K562 (cell line): ENCODE data around the gene OPCML. TPM values are rescaled to one million over a fixed set of nuclear protein-coding genes. Genes with fewer than 3 reads are reported as not detected.

Experiments
- ATAC-seq: fragments of 200-7000 bp; cut with Tn5 transposase; 3 replicates; pipeline ENCODE4 v1.9.1; 2020; ENCODE audit warnings: moderate library complexity
- BruUV-seq: library from RNA; stranded (reverse); fragments of 400-500 nt; replicated peaks from 2 replicates; lab custom pipeline; 2021; lab: Mats Ljungman, UMichigan
- CTCF ChIA-PET: fragments of 300-600 bp; formaldehyde crosslinking; extraction: SDS; loops from one replicate; lab custom pipeline; 2021; ENCODE audit warnings: low intra/inter-chr PET ratio; lab: Yijun Ruan, JAX
- POLR2A ChIA-PET: fragments of 300-600, 350-650 bp; sonication (Branson Sonifier 250); formaldehyde crosslinking; extraction: SDS; loops from one replicate; lab custom pipeline; 2021; ENCODE audit warnings: antibody characterized with exemption, inconsistent platforms; lab: Yijun Ruan, JAX
- DNase-seq, 4 experiments: peaks; one replicate each; pipeline versions ENCODE4 v3.0.0 to v3.0.0-alpha.2; 2011 to 2018; ENCODE audit warnings: low spot score in 3 of 4, mixed read lengths in 3 of 4; ENCODE audit errors: extremely low read depth in 1 of 4
- FAIRE-seq: peaks from 2 replicates; lab custom pipeline; 2011; peaks lifted over from hg19 to GRCh38; lab: Jason Lieb, UNC
- H2AFZ ChIP-seq: 2 replicates; pipeline ENCODE4 v1.6.0; 2011; ENCODE audit warnings: low read depth, low read length, control low read depth, inconsistent platforms
- H3K27ac ChIP-seq: fragments of 200-600 bp; 3 replicates; pipeline ENCODE4 v1.8.0; 2011; ENCODE audit warnings: low read depth, mild to moderate bottlenecking, control low read depth, inconsistent platforms, low read length, moderate library complexity, mixed read lengths; ENCODE audit errors: extremely low read depth
- H3K27me3 ChIP-seq, 2 experiments: fragments of 300-600 bp in 1 of 2; 2 replicates in 1 of 2; 3 replicates in 1 of 2; pipeline versions ENCODE4 v1.6.0 to v1.8.0; 2011; ENCODE audit warnings: inconsistent platforms in 2 of 2, low read length in 2 of 2, mild to moderate bottlenecking in 1 of 2, mixed read lengths in 1 of 2, moderate library complexity in 1 of 2; ENCODE audit not compliant: control insufficient read depth in 2 of 2, insufficient read depth in 2 of 2
- H3K36me3 ChIP-seq: fragments of 300-600 bp; 3 replicates; pipeline ENCODE4 v1.8.0; 2011; ENCODE audit warnings: mild to moderate bottlenecking, low read length, inconsistent platforms; ENCODE audit not compliant: control insufficient read depth, insufficient read depth
- H3K4me1 ChIP-seq, 2 experiments: fragments of 200-600 bp in 1 of 2; replicated peaks in 1 of 2; 2 replicates in 1 of 2; 3 replicates in 1 of 2; pipeline versions ENCODE4 v1.5.1 to v1.8.0; 2011; ENCODE audit warnings: inconsistent platforms in 2 of 2, low read length in 2 of 2, mild to moderate bottlenecking in 1 of 2, mixed read lengths in 1 of 2, moderate library complexity in 1 of 2; ENCODE audit not compliant: control insufficient read depth in 2 of 2, insufficient read depth in 2 of 2
- H3K4me2 ChIP-seq: 2 replicates; pipeline ENCODE4 v1.6.1; 2011; ENCODE audit warnings: low read length, control low read depth, inconsistent platforms, mixed read lengths; ENCODE audit not compliant: insufficient read depth
- H3K4me3 ChIP-seq: fragments of 200-600 bp; sonication (generic), shearing (Covaris generic); 2 replicates; pipeline ENCODE4 v1.5.1; 2016; ENCODE audit warnings: control low read depth, inconsistent platforms
- H3K79me2 ChIP-seq: fragments of 200-600 bp; 3 replicates; pipeline ENCODE4 v1.8.0; 2011; ENCODE audit warnings: low read length, inconsistent platforms; ENCODE audit not compliant: control insufficient read depth, insufficient read depth
- H3K9ac ChIP-seq, 2 experiments: 2 replicates each; pipeline versions ENCODE4 v1.6.0 to v1.6.1; 2011; ENCODE audit warnings: low read depth in 2 of 2, low read length in 2 of 2, control low read depth in 1 of 2, inconsistent platforms in 1 of 2, mild to moderate bottlenecking in 1 of 2, mixed read lengths in 1 of 2; ENCODE audit not compliant: insufficient read depth in 1 of 2
- H3K9me1 ChIP-seq: one replicate; pipeline ENCODE4 v1.6.0; 2011; ENCODE audit warnings: inconsistent platforms, mild to moderate bottlenecking, low read length, moderate library complexity; ENCODE audit not compliant: control insufficient read depth, insufficient read depth
- H3K9me3 ChIP-seq: replicated peaks from 2 replicates; pipeline ENCODE4 v1.5.1; 2011; ENCODE audit warnings: low read depth, low read length, inconsistent platforms; ENCODE audit not compliant: control insufficient read depth, insufficient read depth
- H4K20me1 ChIP-seq: replicated peaks from 2 replicates; pipeline ENCODE4 v1.6.1; 2011; ENCODE audit warnings: low read length, inconsistent platforms, mixed read lengths; ENCODE audit not compliant: control insufficient read depth, insufficient read depth
- ARID4B ChIP-seq: sonication (generic); formaldehyde crosslinking; IDR thresholded peaks from 2 replicates; pipeline ENCODE4 v1.8.0; 2022; ENCODE audit warnings: mild to moderate bottlenecking, missing genetic modification reagents
- GABPB1 ChIP-seq: sonication (generic); formaldehyde crosslinking; IDR thresholded peaks from 2 replicates; pipeline ENCODE4 v1.8.0; 2022; ENCODE audit warnings: mild to moderate bottlenecking, missing genetic modification reagents
- HDAC6 ChIP-seq: IDR thresholded peaks from 2 replicates; pipeline ENCODE4 v1.6.1; 2012; ENCODE audit warnings: low read depth, mild to moderate bottlenecking, control low read depth, inconsistent platforms, low read length, moderate library complexity
- HMGN3 ChIP-seq: IDR thresholded peaks from 2 replicates; pipeline ENCODE4 v1.6.1; 2011; ENCODE audit warnings: borderline replicate concordance, low read depth, mild to moderate bottlenecking, mixed read lengths, low read length; ENCODE audit not compliant: insufficient read length; ENCODE audit errors: extremely low read depth
- HSF4 ChIP-seq: fragments of 250-450 bp; sonication (Bioruptor Pico); IDR thresholded peaks from 2 replicates; pipeline ENCODE4 v2.1.2; 2022; ENCODE audit warnings: mild to moderate bottlenecking, moderate library complexity, borderline replicate concordance
- MYBL2 ChIP-seq, 2 experiments: fragments of 450-650 bp in 1 of 2; sonication (generic) in 1 of 2; formaldehyde crosslinking in 1 of 2; IDR thresholded peaks; 2 replicates each; pipeline versions ENCODE4 v1.6.1 to v1.8.1; 2017 to 2022; ENCODE audit warnings: borderline replicate concordance in 1 of 2, inconsistent platforms in 1 of 2, low read depth in 1 of 2, mild to moderate bottlenecking in 1 of 2, missing genetic modification reagents in 1 of 2, moderate library complexity in 1 of 2
- NBN ChIP-seq: fragments of 450-650 bp; IDR thresholded peaks from 2 replicates; pipeline ENCODE4 v1.6.1; 2016; ENCODE audit warnings: low read depth, mild to moderate bottlenecking
- PHF8 ChIP-seq: fragments of 200-600 bp; sonication (generic); IDR thresholded peaks from 2 replicates; pipeline ENCODE4 v1.6.1; 2012; ENCODE audit warnings: mixed run types, mild to moderate bottlenecking, inconsistent platforms, low read length, moderate library complexity, borderline replicate concordance
- PRMT5 ChIP-seq: sonication (generic); formaldehyde crosslinking; IDR thresholded peaks from 2 replicates; pipeline ENCODE4 v1.5.0; 2020; ENCODE audit warnings: missing genetic modification reagents
- ZNF174 ChIP-seq: fragments of 250-450 bp; sonication (Bioruptor Pico); IDR thresholded peaks from 2 replicates; pipeline ENCODE4 v1.4.0; 2020; ENCODE audit warnings: mild to moderate bottlenecking
- ZNF184 ChIP-seq: sonication (generic); formaldehyde crosslinking; IDR thresholded peaks from 2 replicates; pipeline ENCODE4 v1.5.0; 2020; ENCODE audit warnings: missing genetic modification reagents
- ZNF232 ChIP-seq: sonication (generic); formaldehyde crosslinking; IDR thresholded peaks from 2 replicates; pipeline ENCODE4 v1.8.0; 2022; ENCODE audit warnings: mild to moderate bottlenecking, missing genetic modification reagents
- ZNF830 ChIP-seq: fragments of 250-450 bp; sonication (Bioruptor Pico); IDR thresholded peaks from 2 replicates; pipeline ENCODE4 v1.5.0; 2021; ENCODE audit warnings: mild to moderate bottlenecking
- WGBS: fragments of 100-300 bp; shearing (Covaris generic); methylation state at CpG from one replicate; pipeline ENCODE4 v1.1.6; 2016; ENCODE audit warnings: low coverage, mixed read lengths; ENCODE audit not compliant: insufficient coverage; ENCODE audit errors: missing lambda C conversion rate; 5-methylcytosine and 5-hydroxymethylcytosine counted together
- in situ Hi-C: fragments of 300-500 bp; cut with MboI; formaldehyde crosslinking; loops from 4 replicates; pipeline ENCODE4 v1.15.0; 2018; ENCODE audit warnings: inconsistent platforms, mixed read lengths
- intact Hi-C: fragments of 100-400 bp; cut with micrococcal nuclease; formaldehyde crosslinking; loops from 2 replicates; pipeline ENCODE4 v1.14.2; 2022
- polyA plus RNA-seq, 8 experiments: library from polyadenylated mRNA; depleted of rRNA in 4 of 8; stranded (reverse) in 5 of 8; unstranded in 3 of 8; fragments of >200 nt; fragmentation: Nextera tagmentation in 2 of 8; fragmentation: Illumina TruSeq in 1 of 8; extraction: Ambion mirVana in 2 of 8; extraction: Trizol in 1 of 8; gene quantifications; 2 replicates each; pipeline versions ENCODE4 v1.2.1 to v1.2.3, GENCODE V29; 2011 to 2014; ENCODE audit warnings: inconsistent platforms in 1 of 8, missing spikeins in 1 of 8
- total RNA-seq, 7 experiments: library from RNA; depleted of rRNA in 6 of 7; stranded (reverse); fragments of >200 nt in 6 of 7; fragmentation: Illumina TruSeq in 2 of 7; extraction: Trizol in 2 of 7; gene quantifications; 2 replicates each; pipeline versions ENCODE4 v1.2.1 to v1.2.3, GENCODE V29; 2011 to 2021; ENCODE audit warnings: low replicate concordance in 1 of 7
- TF ChIP-seq, protein P1 (sequence below): fragments of 450-650 bp; formaldehyde crosslinking; IDR thresholded peaks from 2 replicates; pipeline ENCODE4 v1.4.0; 2022; ENCODE audit warnings: missing genetic modification characterization

Gene OPCML
- total and polyA plus RNA-seq, 9 of the 15 experiments (the other 6 are each of a cell fraction or from before 2014, with no cell fraction given): not detected

- no peaks in the 10 kb centered on the region for H3K79me2 ChIP-seq
- H3K36me3 ChIP-seq: no peaks in the 10 kb centered on the region
- DNase-seq (no peak), FAIRE-seq (no peak), ATAC-seq (no peak)
- H3K9me1 ChIP-seq: no peaks in the 10 kb centered on the region
- 0% methylated on average over 5 of the region's 5 CpGs for WGBS
- CTCF ChIA-PET: no interaction called here
- no peak overlapping the region for H3K9ac ChIP-seq
- no peak for TF ChIP-seq ZNF830 (CRISPR knock-in tag)
- no peak for TF ChIP-seq PRMT5 (CRISPR knock-in tag)
- no peak for TF ChIP-seq HDAC6
- no peak for TF ChIP-seq ZNF184
- no peak for TF ChIP-seq NBN
- TF ChIP-seq ZNF232 (CRISPR knock-in tag): no peak
- no peak for TF ChIP-seq ZNF174 (CRISPR knock-in tag)
- no peak for TF ChIP-seq HMGN3
- no peak for TF ChIP-seq GABPB1
- TF ChIP-seq ARID4B: no peak
- no peak for TF ChIP-seq PHF8
- TF ChIP-seq, protein P1, sequence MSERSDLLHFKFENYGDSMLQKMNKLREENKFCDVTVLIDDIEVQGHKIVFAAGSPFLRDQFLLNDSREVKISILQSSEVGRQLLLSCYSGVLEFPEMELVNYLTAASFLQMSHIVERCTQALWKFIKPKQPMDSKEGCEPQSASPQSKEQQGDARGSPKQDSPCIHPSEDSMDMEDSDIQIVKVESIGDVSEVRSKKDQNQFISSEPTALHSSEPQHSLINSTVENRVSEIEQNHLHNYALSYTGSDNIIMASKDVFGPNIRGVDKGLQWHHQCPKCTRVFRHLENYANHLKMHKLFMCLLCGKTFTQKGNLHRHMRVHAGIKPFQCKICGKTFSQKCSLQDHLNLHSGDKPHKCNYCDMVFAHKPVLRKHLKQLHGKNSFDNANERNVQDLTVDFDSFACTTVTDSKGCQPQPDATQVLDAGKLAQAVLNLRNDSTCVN (CRISPR knock-in tag): no peak
- TF ChIP-seq MYBL2 (IDR thresholded peaks at IDR 0.05; ENCODE audit: low read depth): no peak
- no peak for TF ChIP-seq MYBL2 (CRISPR knock-in tag; IDR thresholded peaks at IDR 0.05; ENCODE audit: borderline replicate concordance)
- TF ChIP-seq HSF4 (CRISPR knock-in tag): no peak
- TF ChIP-seq, all 486 proteins: peak for 0
- Histone ChIP-seq H3K27me3 (no peaks in the 10 kb centered on the region), H3K4me2 (no peak overlapping the region), H3K4me1 (no peaks in the 10 kb centered on the region), H3K9me3 (no peaks in the 10 kb centered on the region), H4K20me1 (no peaks in the 10 kb centered on the region), H3K27ac (no peak overlapping the region), H2AFZ (no peak overlapping the region), H3K4me3 (no peak overlapping the region)
- in situ Hi-C loops (no loop called here), intact Hi-C loops (no loop called here)
- BruUV-seq: no TSS peak
- POLR2A ChIA-PET: no interaction called here
Measured at GRCh38 chr11:132904607-132905006, 627.7 kb downstream of the OPCML start.
